DND-41 (cell line): Measurements from ENCODE around the gene FAM149A.

Experiments used
- ATAC-seq: fragments of 200-7000 bp; cut with Tn5 transposase; 3 replicates; pipeline ENCODE4 v1.9.1; 2021; ENCODE audit warnings: low read depth; ENCODE audit not compliant: insufficient read depth
- DNase-seq: peaks from one replicate; pipeline ENCODE4 v3.0.0-alpha.2; 2020
- H2AFZ ChIP-seq: 2 replicates; pipeline ENCODE4 v1.6.0; 2012; ENCODE audit warnings: low read depth, low read length
- H3K27ac ChIP-seq: 2 replicates; pipeline ENCODE4 v1.5.1; 2012; ENCODE audit warnings: low read length, inconsistent platforms
- H3K27me3 ChIP-seq: fragments of 200-600 bp; sonication (generic); 2 replicates; pipeline ENCODE4 v1.6.0; 2012; ENCODE audit warnings: low read length, mild to moderate bottlenecking, inconsistent platforms; ENCODE audit not compliant: insufficient read depth, poor library complexity
- H3K36me3 ChIP-seq: 2 replicates; pipeline ENCODE4 v1.5.1; 2012; ENCODE audit warnings: low read length, inconsistent platforms; ENCODE audit not compliant: insufficient read depth
- H3K4me1 ChIP-seq: 2 replicates; pipeline ENCODE4 v1.5.1; 2012; ENCODE audit warnings: mild to moderate bottlenecking, low read length; ENCODE audit not compliant: insufficient read depth
- H3K4me2 ChIP-seq: 2 replicates; pipeline ENCODE4 v1.6.0; 2012; ENCODE audit warnings: mild to moderate bottlenecking, moderate library complexity, low read length, inconsistent platforms; ENCODE audit not compliant: insufficient read depth
- H3K4me3 ChIP-seq, 2 experiments: fragments of 200-600 bp in 1 of 2; shearing (Covaris generic) in 1 of 2; 2 replicates each; pipeline ENCODE4 v1.5.1; 2012 to 2016; ENCODE audit warnings: inconsistent platforms in 2 of 2, low read length in 2 of 2, mild to moderate bottlenecking in 2 of 2, low read depth in 1 of 2, moderate library complexity in 1 of 2
- H3K79me2 ChIP-seq: 2 replicates; pipeline ENCODE4 v1.6.0; 2012; ENCODE audit warnings: low read length, inconsistent platforms; ENCODE audit not compliant: insufficient read depth
- H3K9ac ChIP-seq: 2 replicates; pipeline ENCODE4 v1.6.0; 2012; ENCODE audit warnings: low read depth, mild to moderate bottlenecking, inconsistent platforms, low read length, moderate library complexity
- H3K9me3 ChIP-seq: 2 replicates; pipeline ENCODE4 v1.5.1; 2012; ENCODE audit warnings: low read length, moderate library complexity, mild to moderate bottlenecking, inconsistent platforms; ENCODE audit not compliant: insufficient read depth, severe bottlenecking
- H4K20me1 ChIP-seq: 2 replicates; pipeline ENCODE4 v1.6.0; 2012; ENCODE audit warnings: low read length; ENCODE audit not compliant: insufficient read depth
- EZH2 ChIP-seq: IDR thresholded peaks from 3 replicates; pipeline ENCODE4 v1.6.1; 2012; ENCODE audit warnings: borderline replicate concordance, low read depth, mild to moderate bottlenecking, moderate library complexity, low read length, inconsistent platforms; ENCODE audit not compliant: severe bottlenecking
- TF ChIP-seq, protein P1 (sequence below): IDR thresholded peaks from 2 replicates; pipeline ENCODE4 v1.5.1; 2012; ENCODE audit warnings: borderline replicate concordance, low read length, moderate library complexity, mild to moderate bottlenecking; ENCODE audit not compliant: poor library complexity, severe bottlenecking; ENCODE audit errors: extremely low read depth

The FAM149A gene

DNA sequence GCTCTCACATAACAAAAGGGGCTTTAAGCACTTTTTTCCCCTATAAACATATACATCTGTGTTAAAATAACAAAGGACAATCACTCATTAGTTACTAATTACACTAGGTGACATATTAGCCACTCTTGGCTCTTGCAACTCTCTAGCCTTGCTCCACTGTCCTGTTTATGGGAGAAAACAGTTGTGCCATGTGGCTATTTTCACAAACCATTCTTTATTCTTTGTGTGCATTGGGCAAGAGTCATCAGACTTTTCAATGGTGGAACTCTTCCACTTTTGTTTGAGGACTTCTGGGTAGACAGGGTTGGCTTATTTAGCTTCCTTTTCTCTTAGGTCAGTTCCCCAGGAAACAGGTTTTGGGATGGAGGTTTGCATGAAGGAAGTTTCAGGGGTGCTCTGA is 16.0 kb upstream of the FAM149A start:
- H3K4me1 ChIP-seq: no peaks in the 10 kb centered on the region
- ATAC-seq: no peak
- no peaks in the 10 kb centered on the region for H3K36me3 ChIP-seq
- H4K20me1 ChIP-seq: no peaks in the 10 kb centered on the region
- no peaks in the 10 kb centered on the region for H3K79me2 ChIP-seq
- H3K27ac ChIP-seq: no peak overlapping the region
- H3K4me3 ChIP-seq: no peak overlapping the region
- no peak overlapping the region for H3K4me2 ChIP-seq
- no peak overlapping the region for H2AFZ ChIP-seq
- H3K9ac ChIP-seq: no peak overlapping the region
- H3K9me3 ChIP-seq: no peaks in the 10 kb centered on the region
- TF ChIP-seq, protein P1, sequence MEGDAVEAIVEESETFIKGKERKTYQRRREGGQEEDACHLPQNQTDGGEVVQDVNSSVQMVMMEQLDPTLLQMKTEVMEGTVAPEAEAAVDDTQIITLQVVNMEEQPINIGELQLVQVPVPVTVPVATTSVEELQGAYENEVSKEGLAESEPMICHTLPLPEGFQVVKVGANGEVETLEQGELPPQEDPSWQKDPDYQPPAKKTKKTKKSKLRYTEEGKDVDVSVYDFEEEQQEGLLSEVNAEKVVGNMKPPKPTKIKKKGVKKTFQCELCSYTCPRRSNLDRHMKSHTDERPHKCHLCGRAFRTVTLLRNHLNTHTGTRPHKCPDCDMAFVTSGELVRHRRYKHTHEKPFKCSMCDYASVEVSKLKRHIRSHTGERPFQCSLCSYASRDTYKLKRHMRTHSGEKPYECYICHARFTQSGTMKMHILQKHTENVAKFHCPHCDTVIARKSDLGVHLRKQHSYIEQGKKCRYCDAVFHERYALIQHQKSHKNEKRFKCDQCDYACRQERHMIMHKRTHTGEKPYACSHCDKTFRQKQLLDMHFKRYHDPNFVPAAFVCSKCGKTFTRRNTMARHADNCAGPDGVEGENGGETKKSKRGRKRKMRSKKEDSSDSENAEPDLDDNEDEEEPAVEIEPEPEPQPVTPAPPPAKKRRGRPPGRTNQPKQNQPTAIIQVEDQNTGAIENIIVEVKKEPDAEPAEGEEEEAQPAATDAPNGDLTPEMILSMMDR: no peak
- no peak for TF ChIP-seq EZH2
- H3K27me3 ChIP-seq: no peaks in the 10 kb centered on the region
- no peak for DNase-seq

DNA sequence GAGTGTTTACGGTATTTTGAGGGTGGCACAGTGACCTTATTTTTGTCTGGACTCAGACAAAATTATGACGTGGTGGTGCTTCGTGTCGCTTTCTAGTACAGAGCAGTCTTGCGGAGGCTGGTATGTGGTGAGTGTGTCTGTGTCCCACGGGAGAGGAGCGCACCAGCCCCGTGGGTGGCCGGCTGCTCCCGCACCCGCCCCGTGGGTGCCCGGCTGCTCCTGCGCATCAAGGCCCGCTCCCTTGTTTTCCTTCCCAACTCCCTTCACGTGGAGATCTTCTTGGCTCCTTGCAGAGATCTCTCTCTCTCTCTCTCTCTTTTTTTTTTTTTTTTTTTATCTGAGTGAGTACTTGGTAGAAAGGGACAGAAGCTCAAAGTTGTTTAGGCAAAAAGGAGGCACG is 12.2 kb upstream of the FAM149A start:
- ATAC-seq (no peak), DNase-seq (no peak)
- no peaks in the 10 kb centered on the region for H3K27me3 ChIP-seq
- no peaks in the 10 kb centered on the region for H3K4me1 ChIP-seq
- H3K9ac ChIP-seq: no peak overlapping the region
- H3K36me3 ChIP-seq: no peaks in the 10 kb centered on the region
- no peaks in the 10 kb centered on the region for H4K20me1 ChIP-seq
- no peaks in the 10 kb centered on the region for H3K79me2 ChIP-seq
- H2AFZ ChIP-seq: no peak overlapping the region
- H3K4me2 ChIP-seq: no peak overlapping the region
- TF ChIP-seq, protein P1: no peak
- no peak for TF ChIP-seq EZH2
- no peak overlapping the region for H3K4me3 ChIP-seq
- H3K27ac ChIP-seq: no peak overlapping the region
- no peaks in the 10 kb centered on the region for H3K9me3 ChIP-seq

DNA sequence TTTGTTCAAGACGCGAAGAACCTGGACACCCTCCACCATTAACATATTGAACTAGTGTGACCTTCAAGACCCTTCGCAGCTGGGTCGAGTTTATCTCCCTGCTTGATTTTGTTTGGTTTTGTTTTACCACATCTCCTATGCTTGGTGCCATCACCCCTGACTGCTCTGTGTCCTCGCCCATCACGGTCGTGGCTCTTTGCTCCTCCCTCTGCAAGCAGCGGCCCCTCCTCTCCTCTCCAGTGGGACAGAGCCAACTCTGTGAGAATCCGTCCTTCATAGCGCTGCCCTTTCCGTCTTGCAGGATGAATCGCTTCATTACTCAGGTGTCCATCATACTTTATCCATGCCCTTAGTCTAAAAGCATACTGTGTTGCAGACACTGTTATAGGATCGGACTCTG is 9.1 kb upstream of the FAM149A start:
- no peaks in the 10 kb centered on the region for H4K20me1 ChIP-seq
- no peaks in the 10 kb centered on the region for H3K4me1 ChIP-seq
- no peak overlapping the region for H3K27ac ChIP-seq
- no peak overlapping the region for H3K4me2 ChIP-seq
- H2AFZ ChIP-seq: no peak overlapping the region
- no peak for ATAC-seq
- no peak for TF ChIP-seq EZH2
- TF ChIP-seq, protein P1: no peak
- H3K36me3 ChIP-seq: no peaks in the 10 kb centered on the region
- no peaks in the 10 kb centered on the region for H3K9me3 ChIP-seq
- no peak overlapping the region for H3K4me3 ChIP-seq
- no peak for DNase-seq
- H3K79me2 ChIP-seq: no peaks in the 10 kb centered on the region
- H3K9ac ChIP-seq: no peak overlapping the region
- no peaks in the 10 kb centered on the region for H3K27me3 ChIP-seq

DNA sequence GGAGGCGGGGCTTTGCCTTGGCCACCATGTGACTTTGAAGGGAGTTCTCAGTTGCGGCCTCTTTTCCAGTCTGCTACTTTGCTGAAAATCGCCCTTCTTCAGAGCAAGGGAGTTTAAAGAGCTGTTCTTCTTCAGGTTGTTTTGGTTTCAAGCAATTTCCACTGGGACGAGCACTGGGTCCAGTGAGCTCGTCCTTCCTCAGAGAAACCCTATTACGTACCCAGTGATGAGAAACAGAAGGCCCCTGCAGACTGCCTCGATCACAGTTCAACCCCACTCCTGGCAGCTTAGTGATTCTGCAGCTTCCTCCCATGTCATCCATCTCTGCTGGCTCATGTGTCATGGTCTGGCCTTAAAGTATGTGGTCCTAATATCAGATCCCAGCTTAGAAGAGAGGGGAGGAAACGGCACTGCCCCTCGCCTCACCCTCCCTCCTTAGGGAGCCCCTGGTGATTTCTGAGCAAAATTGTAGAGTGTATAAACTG is 7.8 kb upstream of the FAM149A start:
- ATAC-seq: no peak
- Histone ChIP-seq H4K20me1 (no peaks in the 10 kb centered on the region), H3K4me1 (no peaks in the 10 kb centered on the region), H3K36me3 (no peaks in the 10 kb centered on the region), H3K79me2 (no peaks in the 10 kb centered on the region), H3K27ac (no peak overlapping the region), H3K9me3 (no peaks in the 10 kb centered on the region), H3K4me3 (no peak overlapping the region), H3K27me3 (no peaks in the 10 kb centered on the region), H3K4me2 (no peak overlapping the region), H3K9ac (no peak overlapping the region), H2AFZ (no peak overlapping the region)
- DNase-seq: no peak
- TF ChIP-seq EZH2: no peak
- TF ChIP-seq, protein P1: no peak
